ENCODE measurements around the gene SKI.

SKI gene

GRCh38 chr1:2227346-2228156, 568 bp upstream of the SKI start:
- in situ Hi-C loops (cut with MboI; ENCODE audit: low sequenced_read_pairs), result no loop called here

- in situ Hi-C loops (cut with MboI; ENCODE audit: low sequenced_read_pairs), result no loop called here
Measured at GRCh38 chr1:2228694-2229036, 546 bp downstream of the SKI start.

- in situ Hi-C loops (cut with MboI; ENCODE audit: low sequenced_read_pairs), result no loop called here
Measured at GRCh38 chr1:2229037-2229864, 1.1 kb downstream of the SKI start.

GRCh38 chr1:2229911-2230731, 2.0 kb downstream of the SKI start:
- in situ Hi-C loops (cut with MboI; ENCODE audit: low sequenced_read_pairs), result no loop called here

GRCh38 chr1:2230781-2231531, 2.8 kb downstream of the SKI start:
- in situ Hi-C loops (cut with MboI; ENCODE audit: low sequenced_read_pairs), result no loop called here

GRCh38 chr1:2231532-2232254, 3.6 kb downstream of the SKI start:
- in situ Hi-C loops (cut with MboI; ENCODE audit: low sequenced_read_pairs), result no loop called here

GRCh38 chr1:2232255-2232915, 4.3 kb downstream of the SKI start:
- in situ Hi-C loops (cut with MboI; ENCODE audit: low sequenced_read_pairs), result no loop called here

- in situ Hi-C loops (cut with MboI; ENCODE audit: low sequenced_read_pairs), result no loop called here
Measured at GRCh38 chr1:2232916-2233438, 4.9 kb downstream of the SKI start.

GRCh38 chr1:2233468-2233867, 5.3 kb downstream of the SKI start:
- in situ Hi-C loops (cut with MboI; ENCODE audit: low sequenced_read_pairs), result no loop called here

- in situ Hi-C loops (cut with MboI; ENCODE audit: low sequenced_read_pairs), result no loop called here
Measured at GRCh38 chr1:2233997-2234761, 6.1 kb downstream of the SKI start.

- in situ Hi-C loops (cut with MboI; ENCODE audit: low sequenced_read_pairs), result no loop called here
Measured at GRCh38 chr1:2234762-2235113, 6.6 kb downstream of the SKI start.

GRCh38 chr1:2235300-2235998, 7.3 kb downstream of the SKI start:
- in situ Hi-C loops (cut with MboI; ENCODE audit: low sequenced_read_pairs), result no loop called here

- in situ Hi-C loops (cut with MboI; ENCODE audit: low sequenced_read_pairs), result no loop called here
Measured at GRCh38 chr1:2236695-2237677, 8.9 kb downstream of the SKI start.

- in situ Hi-C loops (cut with MboI; ENCODE audit: low sequenced_read_pairs), result no loop called here
Measured at GRCh38 chr1:2237773-2238172, 9.7 kb downstream of the SKI start.

GRCh38 chr1:2238361-2239012, 10.4 kb downstream of the SKI start:
- in situ Hi-C loops (cut with MboI; ENCODE audit: low sequenced_read_pairs), result no loop called here

GRCh38 chr1:2239013-2239370, 10.9 kb downstream of the SKI start:
- in situ Hi-C loops (cut with MboI; ENCODE audit: low sequenced_read_pairs), result no loop called here
